A549 (cell line): ENCODE measurements around the gene KLK2. TPM values are rescaled to one million over a fixed set of nuclear protein-coding genes. Genes with fewer than 3 reads are reported as not detected.
A peak's percentile ranks its signal among the peaks of the same experiment; 100 is the strongest.

Source experiments
- ATAC-seq, 2 experiments: fragments of 200-7000 bp in 1 of 2; fragments of >200 bp in 1 of 2; cut with Nextera tagmentation in 1 of 2; cut with Tn5 transposase in 1 of 2; 3 replicates each; pipeline versions ENCODE4 v1.8.0 to v1.9.1; 2018 to 2020; ENCODE audit warnings: mild to moderate bottlenecking in 1 of 2, moderate library complexity in 1 of 2
- CTCF ChIA-PET: fragments of 300-600 bp; sonication (Branson Sonifier 250); formaldehyde crosslinking; extraction: SDS; loops from one replicate; lab custom pipeline; 2021; ENCODE audit warnings: antibody characterized with exemption, inconsistent platforms; lab: Yijun Ruan, JAX
- POLR2A ChIA-PET: fragments of 350-600 bp; formaldehyde crosslinking; extraction: SDS; loops from one replicate; lab custom pipeline; 2021; ENCODE audit warnings: antibody characterized with exemption, inconsistent platforms; lab: Yijun Ruan, JAX
- DNase-seq, 2 experiments: peaks; one replicate each; pipeline versions ENCODE4 v3.0.0 to v3.0.0-alpha.2; 2011 to 2016; ENCODE audit warnings: low read depth in 1 of 2, low spot score in 1 of 2
- FAIRE-seq: peaks from 2 replicates; lab custom pipeline; 2011; peaks lifted over from hg19 to GRCh38; lab: Jason Lieb, UNC
- H3K27ac ChIP-seq, 2 experiments: fragments of >200 bp; sonication (Bioruptor Twin); formaldehyde crosslinking; 3 replicates each; pipeline ENCODE4 v1.5.1; 2016 to 2017
- H3K4me1 ChIP-seq: fragments of >200 bp; sonication (Bioruptor Twin); formaldehyde crosslinking; 3 replicates; pipeline ENCODE4 v1.6.1; 2016
- H3K4me2 ChIP-seq: fragments of >200 bp; sonication (Bioruptor Twin); formaldehyde crosslinking; 3 replicates; pipeline ENCODE4 v1.6.1; 2016
- H3K4me3 ChIP-seq: fragments of >200 bp; sonication (Bioruptor Twin); formaldehyde crosslinking; 3 replicates; pipeline ENCODE4 v1.5.1; 2016
- H3K9me3 ChIP-seq: fragments of >200 bp; sonication (Bioruptor Twin); formaldehyde crosslinking; 3 replicates; pipeline ENCODE4 v1.6.1; 2016
- HEYL ChIP-seq: fragments of 250-450 bp; sonication (Bioruptor Pico); IDR thresholded peaks from 2 replicates; pipeline ENCODE4 v1.8.0; 2021; ENCODE audit warnings: mild to moderate bottlenecking, moderate library complexity
- JUNB ChIP-seq: fragments of >200 bp; sonication (Bioruptor Twin); formaldehyde crosslinking; IDR thresholded peaks from 2 replicates; pipeline ENCODE4 v1.6.1; 2016
- PHF8 ChIP-seq: fragments of 200-600 bp; sonication (generic); IDR thresholded peaks from 2 replicates; pipeline ENCODE4 v1.6.1; 2016; ENCODE audit warnings: low read depth, mild to moderate bottlenecking, antibody characterized with exemption, moderate library complexity, borderline replicate concordance
- ZFP36 ChIP-seq: fragments of 450-650 bp; IDR thresholded peaks from 2 replicates; pipeline ENCODE4 v1.6.1; 2014; ENCODE audit warnings: borderline replicate concordance; ENCODE audit not compliant: partially characterized antibody
- WGBS: methylation state at CpG from one replicate; pipeline ENCODE4 v1.1.6; 2017; ENCODE audit errors: missing lambda C conversion rate; 5-methylcytosine and 5-hydroxymethylcytosine counted together
- polyA plus RNA-seq, 4 experiments: library from polyadenylated mRNA; depleted of rRNA in 3 of 4; stranded (reverse); fragments of >200 nt; fragmentation: RNase III in 1 of 4; extraction: RNeasy Plus Mini Kit Qiagen cat#74134 plus additional on column Dnase treatment in 1 of 4; gene quantifications; 2 replicates in 3 of 4; 3 replicates in 1 of 4; pipeline ENCODE4 v1.2.3, GENCODE V29; 2011 to 2017
- TF ChIP-seq, protein P1 (sequence below): IDR thresholded peaks from 2 replicates; pipeline ENCODE4 v1.6.1; 2012; ENCODE audit warnings: low read depth, borderline replicate concordance
- TF ChIP-seq, protein P2 (sequence below): fragments of >200 bp; sonication (Bioruptor Twin); formaldehyde crosslinking; IDR thresholded peaks from 2 replicates; pipeline ENCODE4 v1.6.1; 2016

Gene KLK2
- polyA plus RNA-seq, 2 of the 4 experiments (the other 2 are of a cell fraction), result 0.21 to 0.49 TPM

DNA sequence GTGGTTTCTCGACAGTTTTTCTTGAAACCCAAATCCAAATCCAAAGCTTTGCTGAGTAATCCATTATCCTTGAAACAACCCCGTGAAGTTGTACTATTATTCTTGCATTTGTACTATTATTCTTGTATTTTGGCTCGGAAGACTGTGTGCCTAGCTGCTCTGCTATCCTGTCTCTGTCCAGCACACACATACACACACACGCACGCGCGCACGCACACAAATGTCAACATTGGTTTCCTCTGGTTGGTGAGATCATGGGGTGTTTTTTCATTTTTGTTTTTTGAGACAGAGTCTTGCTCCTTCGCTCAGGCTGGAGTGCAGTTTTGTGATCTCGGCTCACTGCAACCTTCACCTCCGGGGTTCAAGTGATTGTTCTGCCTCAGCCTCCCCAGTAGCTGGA lies 52.9 kb downstream of the KLK2 start:
- 68% methylated on average over 11 of the region's 11 CpGs for WGBS

DNA sequence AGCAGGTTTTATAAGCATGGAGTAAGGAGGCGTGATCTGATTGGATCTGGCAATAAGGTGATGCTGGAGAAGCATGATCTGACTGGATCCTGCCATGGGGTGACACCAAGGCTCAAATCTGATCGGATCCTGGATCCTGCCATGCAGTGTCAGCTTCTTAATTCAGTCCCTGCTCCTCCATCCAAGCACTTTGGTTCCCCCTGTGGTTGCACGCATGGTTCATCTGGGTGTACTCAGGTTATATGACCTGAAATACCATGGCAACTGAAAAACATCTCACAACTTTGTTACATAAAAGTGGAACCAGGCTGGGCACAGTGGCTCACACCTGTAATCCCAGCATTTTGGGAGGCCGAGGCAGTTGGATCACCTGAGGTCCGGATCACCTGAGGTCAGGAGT lies 55.6 kb downstream of the KLK2 start:
- FAIRE-seq (no peak), DNase-seq (peak in 1 of 2 experiments; percentile 32), ATAC-seq (peak in 1 of 2 experiments; percentile 23; a peak in 1 of 6 replicates)
- Histone ChIP-seq H3K4me2 (no peak overlapping the region), H3K4me3 (no peak overlapping the region), H3K4me1 (peaks cover 14% of the 10 kb centered on the region), H3K9me3 (no peaks in the 10 kb centered on the region), H3K27ac (no peak overlapping the region)
- WGBS, result 41% methylated on average over 5 of the region's 5 CpGs
- TF ChIP-seq HEYL (CRISPR knock-in tag) (no peak), ZFP36 (no peak)
- TF ChIP-seq, protein P1, sequence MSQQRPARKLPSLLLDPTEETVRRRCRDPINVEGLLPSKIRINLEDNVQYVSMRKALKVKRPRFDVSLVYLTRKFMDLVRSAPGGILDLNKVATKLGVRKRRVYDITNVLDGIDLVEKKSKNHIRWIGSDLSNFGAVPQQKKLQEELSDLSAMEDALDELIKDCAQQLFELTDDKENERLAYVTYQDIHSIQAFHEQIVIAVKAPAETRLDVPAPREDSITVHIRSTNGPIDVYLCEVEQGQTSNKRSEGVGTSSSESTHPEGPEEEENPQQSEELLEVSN, result no peak
- TF ChIP-seq, protein P2, sequence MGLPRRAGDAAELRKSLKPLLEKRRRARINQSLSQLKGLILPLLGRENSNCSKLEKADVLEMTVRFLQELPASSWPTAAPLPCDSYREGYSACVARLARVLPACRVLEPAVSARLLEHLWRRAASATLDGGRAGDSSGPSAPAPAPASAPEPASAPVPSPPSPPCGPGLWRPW, result no peak
- POLR2A ChIA-PET, result no interaction called here
- CTCF ChIA-PET, result interaction anchor here (0.6 to 13.0 kb wide), 11 partner anchors 29 to 431 kb away, joined by 3 to 75 read pairs (median 3); partner anchors contain the start of gene KLK10

More for the DNA sequence above, 52.9 kb downstream of the KLK2 start:
- Histone ChIP-seq H3K9me3 (no peaks in the 10 kb centered on the region), H3K27ac (no peak overlapping the region), H3K4me1 (peaks cover 14% of the 10 kb centered on the region; the same call in 1 of the 3 replicates), H3K4me3 (no peak overlapping the region), H3K4me2 (no peak overlapping the region)
- FAIRE-seq, result no peak
- POLR2A ChIA-PET, result interaction anchor here (1.1 kb wide), 1 partner anchor 122 kb away, joined by 4 read pairs; no protein-coding TSS in a partner anchor
- CTCF ChIA-PET, result interaction anchor here (0.9 to 13.0 kb wide), 7 partner anchors 10 to 202 kb away, joined by 3 to 121 read pairs (median 5); partner anchors contain the start of gene ACP4
- DNase-seq, result no peak
- ATAC-seq, result no peak
- TF ChIP-seq JUNB, result peak; percentile 5; the same call in 1 of the 2 replicates
- TF ChIP-seq PHF8, result no peak

Other genes with a start within 250 kb of the KLK2 start
- gene SYT3, start 233.6 kb upstream of the KLK2 start, polyA plus RNA-seq (2011; rRNA removed), result 0.25 and 0.29 TPM in 2 replicates
- 0.45 to 1.2 TPM (median 1.1 TPM) in 3 replicates for gene SYT3, start 233.6 kb upstream of the KLK2 start, polyA plus RNA-seq (2017; fragmentation: RNase III; extraction: RNeasy Plus Mini Kit Qiagen cat#74134 plus additional on column Dnase treatment)
- gene C19orf81, start 224.0 kb upstream of the KLK2 start, polyA plus RNA-seq (2011; rRNA removed), result 1.8 and 2.1 TPM in 2 replicates
- gene C19orf81, start 224.0 kb upstream of the KLK2 start, polyA plus RNA-seq (2017; fragmentation: RNase III; extraction: RNeasy Plus Mini Kit Qiagen cat#74134 plus additional on column Dnase treatment), result 7.9 to 9.5 TPM (median 8.2 TPM) in 3 replicates
- gene SHANK1, start 153.6 kb upstream of the KLK2 start, polyA plus RNA-seq (2011; rRNA removed), result 0.01 and 0.04 TPM in 2 replicates
- 0.07 to 0.17 TPM (median 0.09 TPM) in 3 replicates for gene SHANK1, start 153.6 kb upstream of the KLK2 start, polyA plus RNA-seq (2017; fragmentation: RNase III; extraction: RNeasy Plus Mini Kit Qiagen cat#74134 plus additional on column Dnase treatment)
- 1.4 and 1.5 TPM in 2 replicates for gene CLEC11A, start 150.1 kb upstream of the KLK2 start, polyA plus RNA-seq (2011; rRNA removed)
- gene CLEC11A, start 150.1 kb upstream of the KLK2 start, polyA plus RNA-seq (2017; fragmentation: RNase III; extraction: RNeasy Plus Mini Kit Qiagen cat#74134 plus additional on column Dnase treatment), result 5.0 to 6.4 TPM (median 6.2 TPM) in 3 replicates
- gene GPR32, start 103.0 kb upstream of the KLK2 start, polyA plus RNA-seq (2011; rRNA removed), result not detected in 2 replicates
- gene GPR32, start 103.0 kb upstream of the KLK2 start, polyA plus RNA-seq (2017; fragmentation: RNase III; extraction: RNeasy Plus Mini Kit Qiagen cat#74134 plus additional on column Dnase treatment), result not detected in 3 replicates
- gene ACP4, start 83.0 kb upstream of the KLK2 start, polyA plus RNA-seq (2011; rRNA removed), result not detected in 2 replicates
- not detected in 3 replicates for gene ACP4, start 83.0 kb upstream of the KLK2 start, polyA plus RNA-seq (2017; fragmentation: RNase III; extraction: RNeasy Plus Mini Kit Qiagen cat#74134 plus additional on column Dnase treatment)
- 0.25 and 0.30 TPM in 2 replicates for gene KLK1, start 49.7 kb upstream of the KLK2 start, polyA plus RNA-seq (2011; rRNA removed)
- gene KLK1, start 49.7 kb upstream of the KLK2 start, polyA plus RNA-seq (2017; fragmentation: RNase III; extraction: RNeasy Plus Mini Kit Qiagen cat#74134 plus additional on column Dnase treatment), result not detected in 3 replicates
- not detected in 2 replicates for gene KLK15, start 39.9 kb upstream of the KLK2 start, polyA plus RNA-seq (2011; rRNA removed)
- gene KLK15, start 39.9 kb upstream of the KLK2 start, polyA plus RNA-seq (2017; fragmentation: RNase III; extraction: RNeasy Plus Mini Kit Qiagen cat#74134 plus additional on column Dnase treatment), result not detected in 3 replicates
- not detected in 2 replicates for gene KLK3, start 18.5 kb upstream of the KLK2 start, polyA plus RNA-seq (2011; rRNA removed)
- not detected in 3 replicates for gene KLK3, start 18.5 kb upstream of the KLK2 start, polyA plus RNA-seq (2017; fragmentation: RNase III; extraction: RNeasy Plus Mini Kit Qiagen cat#74134 plus additional on column Dnase treatment)
- gene KLK4, start 38.0 kb downstream of the KLK2 start, polyA plus RNA-seq (2011; rRNA removed), result not detected in 2 replicates
- not detected in 3 replicates for gene KLK4, start 38.0 kb downstream of the KLK2 start, polyA plus RNA-seq (2017; fragmentation: RNase III; extraction: RNeasy Plus Mini Kit Qiagen cat#74134 plus additional on column Dnase treatment)
- not detected in 2 replicates for gene KLK5, start 79.6 kb downstream of the KLK2 start, polyA plus RNA-seq (2011; rRNA removed)
- not detected in 3 replicates for gene KLK5, start 79.6 kb downstream of the KLK2 start, polyA plus RNA-seq (2017; fragmentation: RNase III; extraction: RNeasy Plus Mini Kit Qiagen cat#74134 plus additional on column Dnase treatment)
- 0.13 TPM in 2 replicates for gene KLK6, start 96.2 kb downstream of the KLK2 start, polyA plus RNA-seq (2011; rRNA removed)
- not detected in 3 replicates for gene KLK6, start 96.2 kb downstream of the KLK2 start, polyA plus RNA-seq (2017; fragmentation: RNase III; extraction: RNeasy Plus Mini Kit Qiagen cat#74134 plus additional on column Dnase treatment)
- not detected in 2 replicates for gene KLK7, start 110.5 kb downstream of the KLK2 start, polyA plus RNA-seq (2011; rRNA removed)
- gene KLK7, start 110.5 kb downstream of the KLK2 start, polyA plus RNA-seq (2017; fragmentation: RNase III; extraction: RNeasy Plus Mini Kit Qiagen cat#74134 plus additional on column Dnase treatment), result not detected in 3 replicates
- gene KLK8, start 128.2 kb downstream of the KLK2 start, polyA plus RNA-seq (2011; rRNA removed), result not detected in 2 replicates
- gene KLK8, start 128.2 kb downstream of the KLK2 start, polyA plus RNA-seq (2017; fragmentation: RNase III; extraction: RNeasy Plus Mini Kit Qiagen cat#74134 plus additional on column Dnase treatment), result not detected in 3 replicates
- gene KLK10, start 146.3 kb downstream of the KLK2 start, polyA plus RNA-seq (2011; rRNA removed), result 0.18 and 0.33 TPM in 2 replicates
- gene KLK10, start 146.3 kb downstream of the KLK2 start, polyA plus RNA-seq (2017; fragmentation: RNase III; extraction: RNeasy Plus Mini Kit Qiagen cat#74134 plus additional on column Dnase treatment), result 0.05 TPM in 1 of 3 replicates, not detected in the others
- not detected in 2 replicates for gene KLK11, start 153.2 kb downstream of the KLK2 start, polyA plus RNA-seq (2011; rRNA removed)
- gene KLK11, start 153.2 kb downstream of the KLK2 start, polyA plus RNA-seq (2017; fragmentation: RNase III; extraction: RNeasy Plus Mini Kit Qiagen cat#74134 plus additional on column Dnase treatment), result not detected in 3 replicates
- not detected in 2 replicates for gene KLK12, start 161.6 kb downstream of the KLK2 start, polyA plus RNA-seq (2011; rRNA removed)
- not detected in 3 replicates for gene KLK12, start 161.6 kb downstream of the KLK2 start, polyA plus RNA-seq (2017; fragmentation: RNase III; extraction: RNeasy Plus Mini Kit Qiagen cat#74134 plus additional on column Dnase treatment)
- gene KLK13, start 191.7 kb downstream of the KLK2 start, polyA plus RNA-seq (2011; rRNA removed), result not detected in 2 replicates
- 0.09 TPM in 1 of 3 replicates, not detected in the others for gene KLK13, start 191.7 kb downstream of the KLK2 start, polyA plus RNA-seq (2017; fragmentation: RNase III; extraction: RNeasy Plus Mini Kit Qiagen cat#74134 plus additional on column Dnase treatment)
- gene KLK14, start 209.4 kb downstream of the KLK2 start, polyA plus RNA-seq (2011; rRNA removed), result 0.14 and 0.22 TPM in 2 replicates
- gene KLK14, start 209.4 kb downstream of the KLK2 start, polyA plus RNA-seq (2017; fragmentation: RNase III; extraction: RNeasy Plus Mini Kit Qiagen cat#74134 plus additional on column Dnase treatment), result 0.22 to 0.44 TPM in 2 of 3 replicates, not detected in the other
- gene CTU1, start 235.0 kb downstream of the KLK2 start, polyA plus RNA-seq (2011; rRNA removed), result 4.1 and 4.5 TPM in 2 replicates
- 7.0 to 7.4 TPM (median 7.3 TPM) in 3 replicates for gene CTU1, start 235.0 kb downstream of the KLK2 start, polyA plus RNA-seq (2017; fragmentation: RNase III; extraction: RNeasy Plus Mini Kit Qiagen cat#74134 plus additional on column Dnase treatment)